ENCODE data around the gene SCAF4.
"Not testable (repeated sequence)": the region's sequence is repeated elsewhere in the genome, so short reads cannot be mapped to it uniquely, and the experiment has no call there.

SCAF4 gene

GRCh38 chr21:31741116-31741515 is 9.2 kb upstream of the SCAF4 start:
- no peak for DNase-seq (ENCODE audit: low read depth)

GRCh38 chr21:31737586-31738397 is 5.9 kb upstream of the SCAF4 start:
- DNase-seq (ENCODE audit: low read depth): not testable (repeated sequence)

- no peak for DNase-seq (ENCODE audit: low read depth)
Observed at GRCh38 chr21:31735511-31735992, 3.6 kb upstream of the SCAF4 start.

- DNase-seq (ENCODE audit: low read depth): no peak
Observed at GRCh38 chr21:31733551-31734149, 1.7 kb upstream of the SCAF4 start.

GRCh38 chr21:31732597-31733550 is 956 bp upstream of the SCAF4 start:
- no peak for DNase-seq (ENCODE audit: low read depth)

GRCh38 chr21:31731056-31731856 is 662 bp downstream of the SCAF4 start:
- no peak for DNase-seq (ENCODE audit: low read depth)

GRCh38 chr21:31730712-31731055 is 1.2 kb downstream of the SCAF4 start:
- no peak for DNase-seq (ENCODE audit: low read depth)

- DNase-seq (ENCODE audit: low read depth): no peak
Observed at GRCh38 chr21:31729622-31730343, 2.1 kb downstream of the SCAF4 start.

- no peak for DNase-seq (ENCODE audit: low read depth)
Observed at GRCh38 chr21:31728952-31729351, 3.0 kb downstream of the SCAF4 start.

GRCh38 chr21:31728191-31728590 is 3.7 kb downstream of the SCAF4 start:
- no peak for DNase-seq (ENCODE audit: low read depth)

- no peak for DNase-seq (ENCODE audit: low read depth)
Observed at GRCh38 chr21:31727181-31727580, 4.7 kb downstream of the SCAF4 start.

GRCh38 chr21:31726407-31726806 is 5.5 kb downstream of the SCAF4 start:
- no peak for DNase-seq (ENCODE audit: low read depth)

- DNase-seq (ENCODE audit: low read depth): no peak
Observed at GRCh38 chr21:31725202-31725839, 6.6 kb downstream of the SCAF4 start.

- no peak for DNase-seq (ENCODE audit: low read depth)
Observed at GRCh38 chr21:31724552-31724951, 7.4 kb downstream of the SCAF4 start.

GRCh38 chr21:31721381-31721780 is 10.5 kb downstream of the SCAF4 start:
- DNase-seq (ENCODE audit: low read depth): no peak

- no peak for DNase-seq (ENCODE audit: low read depth)
Observed at GRCh38 chr21:31720739-31721138, 11.2 kb downstream of the SCAF4 start.

- no peak for DNase-seq (ENCODE audit: low read depth)
Observed at GRCh38 chr21:31720330-31720729, 11.6 kb downstream of the SCAF4 start.

- no peak for DNase-seq (ENCODE audit: low read depth)
Observed at GRCh38 chr21:31716106-31716505, 15.8 kb downstream of the SCAF4 start.

GRCh38 chr21:31714741-31715365 is 17.1 kb downstream of the SCAF4 start:
- no peak for DNase-seq (ENCODE audit: low read depth)

Data from GM04503 (cell line).